Trophoblast cell (in vitro differentiated cells and primary cell): ENCODE data around the gene SMPD3.

ENCODE experiments used
- DNase-seq, 2 donors: peaks; one replicate each; pipeline ENCODE4 v3.0.0-alpha.2; 2016
- H2AFZ ChIP-seq: 2 replicates; pipeline ENCODE4 v1.6.1; 2013; ENCODE audit warnings: low read length, moderate library complexity, mild to moderate bottlenecking; ENCODE audit not compliant: insufficient read depth, poor library complexity
- H2AK5ac ChIP-seq: 2 replicates; pipeline ENCODE4 v1.6.1; 2013; ENCODE audit warnings: mild to moderate bottlenecking, low read length
- H2BK120ac ChIP-seq: 2 replicates; pipeline ENCODE4 v1.6.1; 2013; ENCODE audit warnings: low read length, mild to moderate bottlenecking, moderate library complexity; ENCODE audit not compliant: insufficient read depth, poor library complexity
- H2BK12ac ChIP-seq: 2 replicates; pipeline ENCODE4 v1.6.1; 2013; ENCODE audit warnings: mild to moderate bottlenecking, low read length, moderate library complexity
- H2BK5ac ChIP-seq: 2 replicates; pipeline ENCODE4 v1.6.1; 2013; ENCODE audit warnings: low read length, low read depth, moderate library complexity, mild to moderate bottlenecking; ENCODE audit not compliant: poor library complexity
- H3K14ac ChIP-seq: 2 replicates; pipeline ENCODE4 v1.6.1; 2013; ENCODE audit warnings: mild to moderate bottlenecking, low read length
- H3K18ac ChIP-seq: 2 replicates; pipeline ENCODE4 v1.6.1; 2013; ENCODE audit warnings: mild to moderate bottlenecking, low read length
- H3K23ac ChIP-seq: 2 replicates; pipeline ENCODE4 v1.6.1; 2013; ENCODE audit warnings: low read length
- H3K27ac ChIP-seq: 2 replicates; pipeline ENCODE4 v1.5.1; 2013; ENCODE audit warnings: low read depth, mild to moderate bottlenecking, inconsistent platforms, low read length, moderate library complexity
- H3K27me3 ChIP-seq: 2 replicates; pipeline ENCODE4 v1.6.1; 2013; ENCODE audit warnings: inconsistent platforms, mild to moderate bottlenecking, low read length, moderate library complexity; ENCODE audit not compliant: insufficient read depth
- H3K36me3 ChIP-seq, 2 experiments: 1 replicate in 1 of 2; 2 replicates in 1 of 2; pipeline ENCODE4 v1.6.1; 2013; ENCODE audit warnings: low read length in 2 of 2, mild to moderate bottlenecking in 2 of 2, moderate library complexity in 1 of 2; ENCODE audit not compliant: insufficient read depth in 2 of 2, control insufficient read depth in 1 of 2
- H3K4ac ChIP-seq: 2 replicates; pipeline ENCODE4 v1.6.1; 2013; ENCODE audit warnings: low read depth, mild to moderate bottlenecking, low read length, moderate library complexity
- H3K4me1 ChIP-seq, 2 experiments: 1 replicate in 1 of 2; 2 replicates in 1 of 2; pipeline ENCODE4 v1.6.1; 2013; ENCODE audit warnings: low read length in 2 of 2, mild to moderate bottlenecking in 2 of 2, moderate library complexity in 1 of 2; ENCODE audit not compliant: insufficient read depth in 2 of 2, control insufficient read depth in 1 of 2
- H3K4me2 ChIP-seq: 2 replicates; pipeline ENCODE4 v1.6.1; 2013; ENCODE audit warnings: inconsistent platforms, mild to moderate bottlenecking, low read length, moderate library complexity
- H3K4me3 ChIP-seq: 2 replicates; pipeline ENCODE4 v1.5.1; 2013; ENCODE audit warnings: mild to moderate bottlenecking, low read depth, low read length, inconsistent platforms
- H3K79me1 ChIP-seq: one replicate; pipeline ENCODE4 v1.6.1; 2013; ENCODE audit warnings: low read length
- H3K79me2 ChIP-seq: 2 replicates; pipeline ENCODE4 v1.6.1; 2013; ENCODE audit warnings: low read length, mild to moderate bottlenecking; ENCODE audit not compliant: control insufficient read depth, insufficient read depth, poor library complexity
- H3K9ac ChIP-seq: 2 replicates; pipeline ENCODE4 v1.6.1; 2013; ENCODE audit warnings: mild to moderate bottlenecking, low read length
- H3K9me3 ChIP-seq: 2 replicates; pipeline ENCODE4 v1.6.1; 2013; ENCODE audit warnings: low read depth, mild to moderate bottlenecking, control low read depth, inconsistent platforms, low read length; ENCODE audit not compliant: insufficient read depth
- H4K12ac ChIP-seq: 2 replicates; pipeline ENCODE4 v1.6.1; 2013; ENCODE audit warnings: low read depth, mild to moderate bottlenecking, low read length, moderate library complexity
- H4K8ac ChIP-seq: 2 replicates; pipeline ENCODE4 v1.6.1; 2013; ENCODE audit warnings: low read depth, mild to moderate bottlenecking, low read length, moderate library complexity
- H4K91ac ChIP-seq: one replicate; pipeline ENCODE4 v1.6.1; 2013; ENCODE audit warnings: low read depth, mild to moderate bottlenecking, low read length, moderate library complexity
- WGBS: extraction: QIAGEN DNeasy Blood & Tissue Kit; methylation state at CpG from one replicate; pipeline ENCODE4 v1.1.7; 2013; ENCODE audit warnings: missing lambda C conversion rate; ENCODE audit not compliant: insufficient read length, insufficient coverage; ENCODE audit errors: extremely low coverage; 5-methylcytosine and 5-hydroxymethylcytosine counted together

Gene SMPD3

DNA sequence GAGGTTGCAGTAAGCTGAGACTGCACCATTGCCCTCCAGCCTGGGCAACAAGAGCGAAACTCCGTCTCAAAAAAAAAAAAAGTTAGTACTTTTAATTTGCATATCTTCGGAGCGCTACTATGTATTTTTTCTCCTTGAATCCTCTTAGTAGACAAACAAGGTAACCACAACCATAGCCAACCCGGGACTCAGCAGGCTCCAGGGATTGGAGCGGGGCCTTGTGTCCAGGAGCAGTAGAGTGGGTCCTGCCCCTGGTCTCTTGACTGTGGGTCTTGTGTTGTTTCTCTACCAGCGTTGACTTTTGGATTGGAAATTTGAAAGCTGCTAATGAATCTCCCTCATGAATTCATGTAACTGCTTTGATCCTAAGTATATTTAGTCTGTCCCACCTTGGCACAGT lies 105.2 kb downstream of the SMPD3 start:
- DNase-seq, result no peak
- Histone ChIP-seq H3K4me1 (peaks cover 10 to 19% of the 10 kb centered on the region in 2 experiments), H3K36me3 (peaks cover 41 to 51% of the 10 kb centered on the region in 2 experiments), H3K79me1 (no peaks in the 10 kb centered on the region), H3K27ac (no peak overlapping the region), H2AK5ac (no peak overlapping the region), H3K23ac (no peak overlapping the region), H2AFZ (no peak overlapping the region), H3K18ac (no peak overlapping the region), H2BK5ac (no peak overlapping the region), H2BK120ac (no peak overlapping the region), H4K8ac (no peak overlapping the region), H4K91ac (no peak overlapping the region), H3K79me2 (peaks cover 2% of the 10 kb centered on the region), H3K4ac (no peak overlapping the region), H3K9ac (no peak overlapping the region), H3K4me2 (no peak overlapping the region), H3K27me3 (no peaks in the 10 kb centered on the region), H3K9me3 (peaks cover 4% of the 10 kb centered on the region), H2BK12ac (no peak overlapping the region), H3K14ac (no peak overlapping the region), H3K4me3 (no peak overlapping the region), H4K12ac (no peak overlapping the region)
- no CpG with 5 or more reads among the region's 7 CpGs for WGBS

DNA sequence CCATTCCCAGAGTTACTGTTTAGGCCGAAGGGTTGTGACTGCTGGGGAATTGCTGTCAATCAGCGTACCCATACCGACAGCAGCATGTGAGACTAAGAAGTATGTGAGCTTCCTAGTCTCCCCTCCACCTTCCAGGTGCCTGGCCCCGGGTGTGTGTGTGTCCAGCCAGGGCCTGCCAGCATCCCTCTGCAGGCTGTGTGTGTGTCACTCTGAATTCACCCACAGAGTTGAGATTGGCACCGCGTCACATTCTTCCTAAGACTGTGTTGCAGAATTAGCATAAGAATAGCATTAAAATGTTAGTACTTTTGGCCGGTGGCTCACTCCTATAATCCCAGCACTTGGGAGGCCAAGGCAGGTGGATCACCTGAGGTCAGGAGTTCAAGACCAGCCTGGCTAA lies 105.7 kb downstream of the SMPD3 start:
- H2AK5ac ChIP-seq, result no peak overlapping the region
- no peaks in the 10 kb centered on the region for H3K79me1 ChIP-seq
- H3K4me2 ChIP-seq, result no peak overlapping the region
- no peak overlapping the region for H3K9ac ChIP-seq
- no peak overlapping the region for H2BK5ac ChIP-seq
- H3K14ac ChIP-seq, result no peak overlapping the region
- H3K79me2 ChIP-seq, result peaks cover 2% of the 10 kb centered on the region
- H3K4ac ChIP-seq, result no peak overlapping the region
- no CpG with 5 or more reads among the region's 7 CpGs for WGBS
- no peak overlapping the region for H3K18ac ChIP-seq
- H3K27ac ChIP-seq, result no peak overlapping the region
- no peak overlapping the region for H4K8ac ChIP-seq
- peaks cover 46 to 56% of the 10 kb centered on the region in 2 experiments for H3K36me3 ChIP-seq
- H2BK120ac ChIP-seq, result no peak overlapping the region
- H4K12ac ChIP-seq, result no peak overlapping the region
- no peak overlapping the region for H3K4me3 ChIP-seq
- no peak overlapping the region for H4K91ac ChIP-seq
- H2BK12ac ChIP-seq, result no peak overlapping the region
- H3K9me3 ChIP-seq, result peaks cover 4% of the 10 kb centered on the region
- no peak overlapping the region for H2AFZ ChIP-seq
- H3K23ac ChIP-seq, result no peak overlapping the region
- no peak for DNase-seq
- H3K27me3 ChIP-seq, result no peaks in the 10 kb centered on the region
- H3K4me1 ChIP-seq, result peaks cover 9 to 19% of the 10 kb centered on the region in 2 experiments

DNA sequence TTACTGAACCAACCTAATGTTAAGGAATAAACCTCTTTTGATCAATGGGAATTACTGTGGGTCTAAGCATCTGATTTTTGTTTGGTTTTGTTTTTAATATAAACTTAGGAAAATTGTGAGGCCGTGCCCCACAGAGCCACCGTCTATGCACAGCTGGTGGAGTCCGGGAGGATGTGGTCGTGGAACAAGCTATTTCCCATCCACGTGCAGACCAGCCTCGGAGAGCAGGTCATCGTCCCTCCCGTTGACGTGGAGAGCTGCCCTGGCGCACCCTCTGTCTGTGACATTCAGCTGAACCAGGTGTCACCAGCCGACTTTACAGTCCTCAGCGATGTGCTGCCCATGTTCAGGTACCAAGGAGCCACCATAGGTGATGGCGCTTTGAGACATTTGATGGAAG lies 109.1 kb downstream of the SMPD3 start:
- H2AK5ac ChIP-seq, result no peak overlapping the region
- H3K36me3 ChIP-seq, result peaks cover 34 to 41% of the 10 kb centered on the region in 2 experiments
- H2BK5ac ChIP-seq, result no peak overlapping the region
- DNase-seq, result no peak
- no peak overlapping the region for H4K12ac ChIP-seq
- H3K79me2 ChIP-seq, result no peaks in the 10 kb centered on the region
- no peak overlapping the region for H3K9ac ChIP-seq
- H4K8ac ChIP-seq, result no peak overlapping the region
- H3K4ac ChIP-seq, result no peak overlapping the region
- H3K4me3 ChIP-seq, result no peak overlapping the region
- H3K9me3 ChIP-seq, result peaks cover 4% of the 10 kb centered on the region
- WGBS, result no CpG with 5 or more reads among the region's 13 CpGs
- H2BK120ac ChIP-seq, result no peak overlapping the region
- H3K14ac ChIP-seq, result no peak overlapping the region
- no peak overlapping the region for H3K18ac ChIP-seq
- no peak overlapping the region for H3K4me2 ChIP-seq
- H4K91ac ChIP-seq, result no peak overlapping the region
- H3K27me3 ChIP-seq, result no peaks in the 10 kb centered on the region
- no peaks in the 10 kb centered on the region for H3K4me1 ChIP-seq
- H2BK12ac ChIP-seq, result no peak overlapping the region
- no peaks in the 10 kb centered on the region for H3K79me1 ChIP-seq
- H3K23ac ChIP-seq, result no peak overlapping the region
- no peak overlapping the region for H3K27ac ChIP-seq
- no peak overlapping the region for H2AFZ ChIP-seq

DNA sequence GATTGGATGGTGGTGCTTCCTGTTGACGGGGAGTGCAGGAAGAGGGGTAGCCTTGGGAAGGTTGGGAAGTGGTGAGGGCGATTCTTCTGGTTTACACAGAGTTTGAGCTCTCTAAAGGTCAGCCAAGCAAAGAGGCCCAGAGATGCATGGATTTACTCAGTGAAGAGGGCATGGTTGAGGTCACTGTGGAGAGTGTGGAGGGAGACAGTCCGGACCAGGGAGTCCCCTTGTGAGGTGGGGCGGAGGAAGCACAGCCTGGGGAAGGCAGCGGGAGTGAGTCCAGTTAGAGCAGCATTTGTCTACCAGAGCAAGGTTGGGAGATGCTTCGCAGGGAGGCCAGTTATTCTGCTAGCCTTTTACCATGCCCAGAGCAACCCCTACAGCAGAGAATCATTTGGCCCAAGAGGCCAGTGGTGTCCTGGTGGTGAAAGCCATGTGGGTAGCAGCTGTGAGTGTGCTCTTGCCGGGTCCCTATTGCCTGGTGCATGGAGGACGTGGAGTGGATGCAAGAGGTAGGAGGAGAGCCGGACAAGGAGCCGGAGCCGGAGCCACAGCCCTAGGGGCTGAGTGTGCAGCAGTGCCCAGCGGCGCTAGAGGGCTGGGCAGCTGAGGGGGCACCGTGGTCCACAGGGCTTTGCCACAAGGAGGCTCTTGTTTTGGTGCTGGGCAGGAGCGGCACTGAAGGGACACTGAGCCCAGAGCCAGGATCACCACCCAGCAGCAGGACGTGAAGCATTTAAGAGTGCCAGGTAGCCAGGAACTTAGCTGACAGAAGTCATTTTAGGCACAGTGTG lies 109.8 kb downstream of the SMPD3 start:
- whole genome bisulfite sequencing, result no CpG with 5 or more reads among the region's 16 CpGs

More for the DNA sequence above, 109.8 kb downstream of the SMPD3 start:
- peaks cover 0 to under 1% of the 10 kb centered on the region in 2 experiments for H3K4me1 ChIP-seq
- H2AK5ac ChIP-seq, result no peak overlapping the region
- no peak overlapping the region for H3K27ac ChIP-seq
- no peak overlapping the region for H3K18ac ChIP-seq
- H4K8ac ChIP-seq, result no peak overlapping the region
- no peak overlapping the region for H2AFZ ChIP-seq
- no peak overlapping the region for H3K4me2 ChIP-seq
- no peak overlapping the region for H2BK12ac ChIP-seq
- H3K79me1 ChIP-seq, result no peaks in the 10 kb centered on the region
- no peak overlapping the region for H3K14ac ChIP-seq
- H2BK5ac ChIP-seq, result no peak overlapping the region
- H3K9ac ChIP-seq, result no peak overlapping the region
- H3K9me3 ChIP-seq, result peaks cover 4% of the 10 kb centered on the region
- H2BK120ac ChIP-seq, result no peak overlapping the region
- no peaks in the 10 kb centered on the region for H3K27me3 ChIP-seq
- no peak overlapping the region for H4K12ac ChIP-seq
- H3K4ac ChIP-seq, result no peak overlapping the region
- no peak overlapping the region for H4K91ac ChIP-seq
- no peak overlapping the region for H3K23ac ChIP-seq
- no peak overlapping the region for H3K4me3 ChIP-seq
- H3K79me2 ChIP-seq, result no peaks in the 10 kb centered on the region
- H3K36me3 ChIP-seq, result peaks cover 34 to 41% of the 10 kb centered on the region in 2 experiments
- DNase-seq, result no peak
